Measurements from ENCODE around the gene CD86.

- TF ChIP-seq POLR2AphosphoS5 (IDR thresholded peaks at IDR 0.05; ENCODE audit: low read depth, low read length) (no peak), SIN3A (IDR thresholded peaks at IDR 0.05; ENCODE audit: borderline replicate concordance, insufficient read depth, low read length) (no peak), REST (IDR thresholded peaks at IDR 0.05; ENCODE audit: insufficient read depth in 1 of 2, low read depth in 2 of 2, low read length in 2 of 2) (no peak), TAF1 (IDR thresholded peaks at IDR 0.05; ENCODE audit: borderline replicate concordance, insufficient read depth, low read length) (no peak)
Measured at GRCh38 chr3:122098611-122099010, 43.4 kb downstream of the CD86 start.
